ENCODE results near the gene IDH3G. TPM values are rescaled to one million over a fixed set of nuclear protein-coding genes. Genes with fewer than 3 reads are reported as not detected.

Gene IDH3G
- polyA plus RNA-seq, 1 donor (not counting 4 experiments of a cell fraction or from before 2014, with no cell fraction given) = 44.7 TPM

DNA sequence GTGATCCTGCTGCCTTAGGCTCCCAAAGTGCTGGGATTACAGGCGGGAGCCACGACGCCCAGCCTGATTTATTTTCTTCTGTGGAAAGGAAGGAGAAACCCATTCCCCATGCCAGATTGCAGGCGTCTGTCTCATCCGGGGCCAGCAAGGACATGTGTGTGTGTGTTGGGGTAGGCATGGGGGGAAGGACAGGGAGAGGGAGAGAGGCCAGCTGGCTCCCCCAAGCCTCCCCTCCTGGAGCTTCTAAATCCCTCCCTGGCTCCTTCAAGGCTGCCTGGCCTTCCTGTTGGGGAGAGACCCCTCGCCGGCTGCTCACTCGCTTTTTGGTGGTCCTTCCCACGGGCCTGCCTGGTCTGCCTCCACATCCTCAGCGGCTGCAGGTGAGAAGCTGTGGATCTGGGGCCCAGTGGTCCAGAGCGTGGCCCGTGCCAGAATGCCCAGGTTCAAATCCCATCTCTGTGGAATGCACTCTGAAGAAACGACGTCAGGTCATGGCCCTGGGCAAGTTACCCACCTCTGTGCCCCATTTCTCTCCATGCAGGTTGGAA is 31.5 kb downstream of the IDH3G start:
- DNase-seq (ENCODE audit: low read depth, low spot score) (no peak), FAIRE-seq (no peak)
- Histone ChIP-seq H3K4me3 (ENCODE audit: control insufficient read depth in 2 of 3, extremely low read depth in 1 of 3, insufficient read depth in 2 of 3, low read depth in 1 of 3, low read length in 3 of 3) (no peak overlapping the region), H3K9me1 (ENCODE audit: control insufficient read depth, extremely low read depth, insufficient read depth, low read length) (no peaks in the 10 kb centered on the region), H3K9me3 (ENCODE audit: control insufficient read depth, low read depth, low read length) (no peaks in the 10 kb centered on the region), H3K27ac (ENCODE audit: control insufficient read depth, insufficient read depth, low read length) (no peak overlapping the region), H4K20me1 (ENCODE audit: control insufficient read depth, extremely low read depth, insufficient read depth, low read length) (no peaks in the 10 kb centered on the region), H3K4me1 (ENCODE audit: control insufficient read depth, extremely low read depth, insufficient read depth, low read length) (peaks cover 13% of the 10 kb centered on the region), H3K27me3 (ENCODE audit: control insufficient read depth, extremely low read depth, insufficient read depth, low read length) (no peaks in the 10 kb centered on the region), H3K9ac (ENCODE audit: control insufficient read depth, extremely low read depth, insufficient read depth, low read length) (no peak overlapping the region), H3K79me2 (ENCODE audit: control insufficient read depth, insufficient read depth, low read length) (peaks cover 2% of the 10 kb centered on the region), H3K4me2 (ENCODE audit: control insufficient read depth, extremely low read depth, insufficient read depth, low read depth, low read length) (no peak overlapping the region), H2AFZ (ENCODE audit: control insufficient read depth, low read length) (no peak overlapping the region), H3K36me3 (ENCODE audit: control insufficient read depth in 2 of 2, extremely low read depth in 1 of 2, insufficient read depth in 2 of 2, low read length in 2 of 2) (no peaks in the 10 kb centered on the region)
- TF ChIP-seq, protein P1, sequence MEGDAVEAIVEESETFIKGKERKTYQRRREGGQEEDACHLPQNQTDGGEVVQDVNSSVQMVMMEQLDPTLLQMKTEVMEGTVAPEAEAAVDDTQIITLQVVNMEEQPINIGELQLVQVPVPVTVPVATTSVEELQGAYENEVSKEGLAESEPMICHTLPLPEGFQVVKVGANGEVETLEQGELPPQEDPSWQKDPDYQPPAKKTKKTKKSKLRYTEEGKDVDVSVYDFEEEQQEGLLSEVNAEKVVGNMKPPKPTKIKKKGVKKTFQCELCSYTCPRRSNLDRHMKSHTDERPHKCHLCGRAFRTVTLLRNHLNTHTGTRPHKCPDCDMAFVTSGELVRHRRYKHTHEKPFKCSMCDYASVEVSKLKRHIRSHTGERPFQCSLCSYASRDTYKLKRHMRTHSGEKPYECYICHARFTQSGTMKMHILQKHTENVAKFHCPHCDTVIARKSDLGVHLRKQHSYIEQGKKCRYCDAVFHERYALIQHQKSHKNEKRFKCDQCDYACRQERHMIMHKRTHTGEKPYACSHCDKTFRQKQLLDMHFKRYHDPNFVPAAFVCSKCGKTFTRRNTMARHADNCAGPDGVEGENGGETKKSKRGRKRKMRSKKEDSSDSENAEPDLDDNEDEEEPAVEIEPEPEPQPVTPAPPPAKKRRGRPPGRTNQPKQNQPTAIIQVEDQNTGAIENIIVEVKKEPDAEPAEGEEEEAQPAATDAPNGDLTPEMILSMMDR (optimal IDR thresholded peaks at IDR 0.05 in 1 of 3, IDR thresholded peaks at IDR 0.05 in 1 of 3, conservative IDR thresholded peaks at IDR 0.05 in 1 of 3; ENCODE audit: extremely low read depth in 1 of 3, insufficient read depth in 2 of 3, low read length in 3 of 3) = no peak
- TF ChIP-seq EZH2 (IDR thresholded peaks at IDR 0.05; ENCODE audit: low read length) = no peak
- dilution Hi-C loops (cut with MboI; ENCODE audit: extremely low pct_ligation_motif_present, low sequenced_read_pairs) = no loop called here

GRCh38 chrX:153761863-153762262 is 32.3 kb downstream of the IDH3G start:
- dilution Hi-C loops (cut with MboI; ENCODE audit: extremely low pct_ligation_motif_present, low sequenced_read_pairs) = no loop called here

More at GRCh38 chrX:153761863-153762262, 32.3 kb downstream of the IDH3G start:
- FAIRE-seq = no peak
- no peak overlapping the region for H3K9ac ChIP-seq (ENCODE audit: control insufficient read depth, extremely low read depth, insufficient read depth, low read length)
- H3K9me1 ChIP-seq (ENCODE audit: control insufficient read depth, extremely low read depth, insufficient read depth, low read length) = no peaks in the 10 kb centered on the region
- H3K27me3 ChIP-seq (ENCODE audit: control insufficient read depth, extremely low read depth, insufficient read depth, low read length) = no peaks in the 10 kb centered on the region
- no peak overlapping the region for H3K4me2 ChIP-seq (ENCODE audit: control insufficient read depth, extremely low read depth, insufficient read depth, low read depth, low read length)
- H3K9me3 ChIP-seq (ENCODE audit: control insufficient read depth, low read depth, low read length) = no peaks in the 10 kb centered on the region
- H4K20me1 ChIP-seq (ENCODE audit: control insufficient read depth, extremely low read depth, insufficient read depth, low read length) = no peaks in the 10 kb centered on the region
- H2AFZ ChIP-seq (ENCODE audit: control insufficient read depth, low read length) = no peak overlapping the region
- H3K4me3 ChIP-seq (ENCODE audit: control insufficient read depth in 2 of 3, extremely low read depth in 1 of 3, insufficient read depth in 2 of 3, low read depth in 1 of 3, low read length in 3 of 3) = no peak overlapping the region
- no peaks in the 10 kb centered on the region for H3K36me3 ChIP-seq (ENCODE audit: control insufficient read depth in 2 of 2, extremely low read depth in 1 of 2, insufficient read depth in 2 of 2, low read length in 2 of 2)
- H3K27ac ChIP-seq (ENCODE audit: control insufficient read depth, insufficient read depth, low read length) = no peak overlapping the region
- DNase-seq (ENCODE audit: low read depth, low spot score) = no peak
- TF ChIP-seq, protein P1 (optimal IDR thresholded peaks at IDR 0.05 in 1 of 3, IDR thresholded peaks at IDR 0.05 in 1 of 3, conservative IDR thresholded peaks at IDR 0.05 in 1 of 3; ENCODE audit: extremely low read depth in 1 of 3, insufficient read depth in 2 of 3, low read length in 3 of 3) = no peak
- no peak for TF ChIP-seq EZH2 (IDR thresholded peaks at IDR 0.05; ENCODE audit: low read length)
- peaks cover 2% of the 10 kb centered on the region for H3K79me2 ChIP-seq (ENCODE audit: control insufficient read depth, insufficient read depth, low read length)
- peaks cover 13% of the 10 kb centered on the region for H3K4me1 ChIP-seq (ENCODE audit: control insufficient read depth, extremely low read depth, insufficient read depth, low read length)
